Epithelial cell of esophagus (primary cell): ENCODE results near the gene SON.

ENCODE experiments used
- DNase-seq: peaks from one replicate; pipeline ENCODE4 v3.0.0; 2010; ENCODE audit warnings: low read depth
- H3K4me3 ChIP-seq: 2 replicates; pipeline ENCODE4 v1.5.1; 2011; ENCODE audit warnings: mild to moderate bottlenecking, low read length, control low read depth
- TF ChIP-seq, protein P1 (sequence below): IDR thresholded peaks from 2 replicates; pipeline ENCODE4 v1.5.1; 2011; ENCODE audit warnings: low read depth, mild to moderate bottlenecking, low read length, control low read depth, inconsistent platforms; ENCODE audit not compliant: insufficient read depth; ENCODE audit errors: missing control alignments

Gene SON

GRCh38 chr21:33559813-33560212, 17.0 kb downstream of the SON start:
- TF ChIP-seq, protein P1, sequence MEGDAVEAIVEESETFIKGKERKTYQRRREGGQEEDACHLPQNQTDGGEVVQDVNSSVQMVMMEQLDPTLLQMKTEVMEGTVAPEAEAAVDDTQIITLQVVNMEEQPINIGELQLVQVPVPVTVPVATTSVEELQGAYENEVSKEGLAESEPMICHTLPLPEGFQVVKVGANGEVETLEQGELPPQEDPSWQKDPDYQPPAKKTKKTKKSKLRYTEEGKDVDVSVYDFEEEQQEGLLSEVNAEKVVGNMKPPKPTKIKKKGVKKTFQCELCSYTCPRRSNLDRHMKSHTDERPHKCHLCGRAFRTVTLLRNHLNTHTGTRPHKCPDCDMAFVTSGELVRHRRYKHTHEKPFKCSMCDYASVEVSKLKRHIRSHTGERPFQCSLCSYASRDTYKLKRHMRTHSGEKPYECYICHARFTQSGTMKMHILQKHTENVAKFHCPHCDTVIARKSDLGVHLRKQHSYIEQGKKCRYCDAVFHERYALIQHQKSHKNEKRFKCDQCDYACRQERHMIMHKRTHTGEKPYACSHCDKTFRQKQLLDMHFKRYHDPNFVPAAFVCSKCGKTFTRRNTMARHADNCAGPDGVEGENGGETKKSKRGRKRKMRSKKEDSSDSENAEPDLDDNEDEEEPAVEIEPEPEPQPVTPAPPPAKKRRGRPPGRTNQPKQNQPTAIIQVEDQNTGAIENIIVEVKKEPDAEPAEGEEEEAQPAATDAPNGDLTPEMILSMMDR, result no peak
- DNase-seq, result no peak

GRCh38 chr21:33560965-33561364, 18.1 kb downstream of the SON start:
- H3K4me3 ChIP-seq, result no peak overlapping the region
- TF ChIP-seq, protein P1, result no peak
- no peak for DNase-seq

More at GRCh38 chr21:33559813-33560212, 17.0 kb downstream of the SON start:
- H3K4me3 ChIP-seq, result no peak overlapping the region

DNA sequence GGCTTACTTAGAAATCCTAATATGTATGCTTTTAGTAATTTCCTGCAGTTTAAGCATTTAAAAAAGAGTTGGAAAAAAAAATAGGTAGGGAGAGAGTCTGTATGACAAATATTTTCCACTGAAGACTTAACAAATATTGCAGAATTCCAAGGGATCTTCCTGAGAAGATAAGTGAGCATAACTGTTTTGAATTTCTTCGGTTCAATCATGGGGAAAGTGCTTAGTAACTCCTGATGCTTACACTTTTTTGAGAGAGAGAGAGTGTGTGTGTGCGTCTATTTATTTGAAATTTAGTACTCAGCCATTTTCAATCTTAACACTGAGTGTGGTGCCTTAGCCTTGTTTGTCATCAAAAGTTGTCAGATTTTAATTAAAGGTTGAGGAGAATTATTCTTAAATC, 18.5 kb downstream of the SON start:
- TF ChIP-seq, protein P1, result no peak
- DNase-seq, result no peak
- no peak overlapping the region for H3K4me3 ChIP-seq

DNA sequence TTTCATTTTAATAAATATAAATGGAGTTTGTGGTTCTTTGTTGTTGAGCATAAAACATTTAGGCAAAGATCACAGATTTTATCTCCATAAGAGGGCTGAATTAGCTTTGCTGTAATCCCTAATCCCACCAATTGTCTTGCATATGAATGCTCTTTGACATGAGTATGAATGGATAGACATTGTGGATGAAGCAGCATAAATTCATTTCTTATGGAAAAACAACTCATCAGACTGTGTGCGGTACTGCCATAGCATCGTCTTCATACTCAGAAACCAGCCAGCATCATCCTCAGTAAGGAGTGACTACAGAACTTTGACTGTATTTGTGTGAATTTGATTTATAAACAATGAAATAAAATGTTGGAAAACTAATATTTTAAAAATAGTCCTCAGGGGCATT, 19.6 kb downstream of the SON start:
- no peak for DNase-seq
- TF ChIP-seq, protein P1, result no peak
- no peak overlapping the region for H3K4me3 ChIP-seq

DNA sequence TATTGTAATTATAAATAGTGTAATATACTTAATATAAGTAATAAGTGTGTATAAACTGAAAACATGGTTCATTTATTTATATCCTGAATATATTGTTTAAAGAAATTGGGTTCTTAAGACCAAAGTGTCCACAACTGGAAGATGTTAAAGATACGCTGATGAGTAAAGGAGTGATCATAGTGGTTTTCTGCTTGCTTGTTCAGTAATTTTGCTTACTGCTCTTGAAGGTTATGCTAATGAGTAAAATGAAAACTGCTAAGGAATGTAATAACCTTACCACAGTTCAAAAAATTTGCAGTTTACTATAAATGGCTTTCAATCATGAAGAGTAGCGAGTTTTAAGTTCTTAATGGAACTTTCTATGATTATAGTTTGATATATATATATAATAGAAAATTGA, 23.7 kb downstream of the SON start:
- DNase-seq, result no peak
- TF ChIP-seq, protein P1, result no peak
- no peak overlapping the region for H3K4me3 ChIP-seq

DNA sequence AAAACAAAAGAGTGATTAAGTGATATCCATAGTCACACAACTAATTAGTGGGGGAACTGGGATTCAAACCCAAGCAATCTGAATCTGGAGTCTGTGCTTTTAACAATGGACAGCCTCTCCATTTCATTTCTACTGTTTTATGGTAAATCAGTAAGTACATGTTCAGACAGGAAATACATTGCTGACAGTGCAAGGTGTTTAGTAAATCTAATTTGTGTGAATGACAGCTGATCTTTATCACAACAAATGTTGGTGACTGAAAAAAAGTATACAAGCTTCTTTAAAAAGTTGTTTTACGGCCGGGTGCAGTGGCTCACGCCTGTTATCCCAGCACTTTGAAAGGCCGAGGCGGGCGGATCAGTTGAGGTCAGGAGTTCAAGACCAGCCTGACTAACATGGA, 25.1 kb downstream of the SON start:
- no peak overlapping the region for H3K4me3 ChIP-seq
- TF ChIP-seq, protein P1, result no peak
- no peak for DNase-seq

DNA sequence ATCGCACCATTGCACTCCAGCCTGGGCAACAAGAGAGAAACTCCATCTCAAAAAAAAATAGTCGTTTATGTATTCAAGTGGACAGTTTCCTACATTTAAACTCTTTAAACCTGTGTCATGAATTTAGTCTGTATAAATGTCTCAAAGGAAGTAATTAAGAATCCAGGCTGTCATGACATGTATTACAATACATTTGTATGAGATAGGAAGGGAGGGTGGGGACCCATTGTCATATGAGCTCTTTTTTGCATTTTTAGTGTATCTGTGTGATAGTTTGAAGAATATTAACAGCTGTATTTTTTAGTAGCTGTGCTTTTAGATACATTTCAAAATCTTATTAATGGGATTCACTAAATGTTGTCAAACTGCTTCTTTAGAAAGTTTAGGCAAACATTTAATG, 25.6 kb downstream of the SON start:
- no peak for DNase-seq
- no peak overlapping the region for H3K4me3 ChIP-seq
- TF ChIP-seq, protein P1, result no peak
